T-helper 2 cell treated with Interferon-gamma antibody and Interleukin-4, amounts not matched to agents 5 μg/mL and 100 μg/mL, for 36 hours (primary cell): Measurements from ENCODE around the gene ASB2.

ENCODE experiments used
- DNase-seq: peaks from one replicate; pipeline ENCODE4 v3.0.0; 2021; ENCODE audit warnings: low spot score
- H3K27ac Mint-ChIP-seq: one replicate; pipeline ENCODE4 v1.8.0; 2021; ENCODE audit warnings: mild to moderate bottlenecking, mixed read lengths
- H3K27me3 Mint-ChIP-seq: one replicate; pipeline ENCODE4 v1.8.0; 2021; ENCODE audit warnings: low read depth, mixed read lengths
- H3K36me3 Mint-ChIP-seq: one replicate; pipeline ENCODE4 v1.8.0; 2021; ENCODE audit warnings: low read depth, mixed read lengths
- H3K4me1 Mint-ChIP-seq: one replicate; pipeline ENCODE4 v1.8.0; 2021; ENCODE audit warnings: low read depth, mixed read lengths
- H3K4me3 Mint-ChIP-seq: one replicate; pipeline ENCODE4 v1.8.0; 2022; ENCODE audit warnings: mild to moderate bottlenecking, moderate library complexity, mixed read lengths
- H3K9me3 Mint-ChIP-seq: one replicate; pipeline ENCODE4 v1.8.0; 2021; ENCODE audit warnings: mixed read lengths

ASB2 gene, protein sequence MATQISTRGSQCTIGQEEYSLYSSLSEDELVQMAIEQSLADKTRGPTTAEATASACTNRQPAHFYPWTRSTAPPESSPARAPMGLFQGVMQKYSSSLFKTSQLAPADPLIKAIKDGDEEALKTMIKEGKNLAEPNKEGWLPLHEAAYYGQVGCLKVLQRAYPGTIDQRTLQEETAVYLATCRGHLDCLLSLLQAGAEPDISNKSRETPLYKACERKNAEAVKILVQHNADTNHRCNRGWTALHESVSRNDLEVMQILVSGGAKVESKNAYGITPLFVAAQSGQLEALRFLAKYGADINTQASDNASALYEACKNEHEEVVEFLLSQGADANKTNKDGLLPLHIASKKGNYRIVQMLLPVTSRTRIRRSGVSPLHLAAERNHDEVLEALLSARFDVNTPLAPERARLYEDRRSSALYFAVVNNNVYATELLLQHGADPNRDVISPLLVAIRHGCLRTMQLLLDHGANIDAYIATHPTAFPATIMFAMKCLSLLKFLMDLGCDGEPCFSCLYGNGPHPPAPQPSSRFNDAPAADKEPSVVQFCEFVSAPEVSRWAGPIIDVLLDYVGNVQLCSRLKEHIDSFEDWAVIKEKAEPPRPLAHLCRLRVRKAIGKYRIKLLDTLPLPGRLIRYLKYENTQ

DNA sequence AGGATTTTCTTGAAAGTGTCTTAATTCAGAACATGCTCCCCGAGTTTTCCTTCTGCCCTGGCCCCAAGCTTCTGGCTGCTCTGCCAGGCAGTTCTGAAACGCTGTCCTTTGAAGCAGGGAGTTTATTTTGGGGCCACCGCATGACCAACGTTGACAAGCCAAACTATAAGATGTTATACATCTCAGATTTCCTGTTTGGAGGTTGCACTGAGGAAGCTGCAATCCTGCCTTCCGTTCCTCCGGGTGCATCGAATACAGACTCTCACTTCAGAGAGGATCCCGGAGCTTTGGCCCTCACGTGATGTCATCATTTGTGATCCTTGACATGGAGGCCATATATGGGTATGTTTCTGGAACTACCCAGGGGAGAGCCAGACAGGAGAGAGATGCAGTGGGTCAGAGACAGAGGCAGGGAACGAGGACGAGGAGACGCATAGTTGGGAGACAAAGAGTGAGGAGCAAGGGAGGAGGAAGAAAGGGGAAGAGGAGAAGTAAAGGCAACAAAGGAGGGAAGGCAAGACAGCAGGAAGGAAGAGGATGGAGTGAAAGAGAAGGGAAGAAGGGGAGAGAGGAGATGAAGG lies at the start of gene ASB2:
Gene ASB2, minus strand, starts transcription at position 94 of the 581 bp plus-strand sequence. CDS start 12,031 bp downstream, outside the sequence.
- Mint-ChIP-seq H3K4me3 (peak within 1 kb of the TSS; percentile 89), H3K27ac (peak within 1 kb of the TSS; percentile 100), H3K9me3 (peaks cover 22% of the 10 kb centered on the region), H3K4me1 (peaks cover 77% of the 10 kb centered on the region), H3K36me3 (peaks cover 46% of the 10 kb centered on the region), H3K27me3 (no peaks in the 10 kb centered on the region)
- no peak for DNase-seq

DNA sequence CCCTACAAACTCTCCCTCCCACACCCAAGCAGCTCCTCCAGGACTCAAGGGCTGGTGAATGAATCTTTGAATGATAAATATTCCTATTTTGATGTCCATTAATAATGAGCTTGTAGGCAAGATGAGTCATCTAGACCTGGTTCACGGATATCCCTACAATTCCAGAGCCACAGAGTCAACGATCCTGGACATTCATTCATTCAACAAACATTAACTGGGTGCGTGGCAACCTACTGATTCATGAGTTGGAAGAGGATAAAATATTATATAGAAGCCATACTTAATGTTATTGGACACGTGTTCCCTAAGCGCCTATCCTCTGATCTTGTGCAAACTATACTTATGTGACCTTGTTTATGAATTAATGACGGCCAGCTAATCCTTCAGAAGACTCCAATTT lies 49.4 kb upstream of the ASB2 start:
- H3K27ac Mint-ChIP-seq = peak overlapping the region; percentile 47
- H3K36me3 Mint-ChIP-seq = peaks cover 2% of the 10 kb centered on the region
- peak overlapping the region; percentile 50 for H3K4me3 Mint-ChIP-seq
- peaks cover 45% of the 10 kb centered on the region for H3K4me1 Mint-ChIP-seq
- no peak for DNase-seq
- H3K9me3 Mint-ChIP-seq = no peaks in the 10 kb centered on the region
- H3K27me3 Mint-ChIP-seq = no peaks in the 10 kb centered on the region

DNA sequence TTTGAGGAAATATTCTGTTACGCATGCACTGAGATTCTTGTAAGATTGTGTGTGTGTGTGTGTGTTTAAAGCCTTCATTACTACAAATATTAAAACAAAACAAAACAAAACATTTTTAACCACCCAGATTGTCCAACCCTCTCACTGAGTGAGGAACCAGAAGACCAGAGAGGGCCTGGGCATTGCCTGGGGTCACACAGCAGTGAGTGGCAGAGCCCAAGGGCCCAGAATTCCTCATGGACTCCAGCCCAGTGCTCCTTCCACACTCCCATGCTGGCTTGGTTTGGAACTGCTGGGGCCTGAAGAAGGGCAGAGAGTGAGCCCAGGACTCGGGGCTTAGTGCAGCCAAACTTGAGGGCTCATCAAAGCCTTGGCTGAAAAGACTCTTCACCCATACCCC lies 48.2 kb upstream of the ASB2 start:
- peaks cover 3% of the 10 kb centered on the region for H3K27me3 Mint-ChIP-seq
- no peaks in the 10 kb centered on the region for H3K9me3 Mint-ChIP-seq
- H3K4me3 Mint-ChIP-seq = no peak overlapping the region
- peaks cover 48% of the 10 kb centered on the region for H3K4me1 Mint-ChIP-seq
- H3K36me3 Mint-ChIP-seq = peaks cover 2% of the 10 kb centered on the region
- no peak for DNase-seq
- H3K27ac Mint-ChIP-seq = no peak overlapping the region

DNA sequence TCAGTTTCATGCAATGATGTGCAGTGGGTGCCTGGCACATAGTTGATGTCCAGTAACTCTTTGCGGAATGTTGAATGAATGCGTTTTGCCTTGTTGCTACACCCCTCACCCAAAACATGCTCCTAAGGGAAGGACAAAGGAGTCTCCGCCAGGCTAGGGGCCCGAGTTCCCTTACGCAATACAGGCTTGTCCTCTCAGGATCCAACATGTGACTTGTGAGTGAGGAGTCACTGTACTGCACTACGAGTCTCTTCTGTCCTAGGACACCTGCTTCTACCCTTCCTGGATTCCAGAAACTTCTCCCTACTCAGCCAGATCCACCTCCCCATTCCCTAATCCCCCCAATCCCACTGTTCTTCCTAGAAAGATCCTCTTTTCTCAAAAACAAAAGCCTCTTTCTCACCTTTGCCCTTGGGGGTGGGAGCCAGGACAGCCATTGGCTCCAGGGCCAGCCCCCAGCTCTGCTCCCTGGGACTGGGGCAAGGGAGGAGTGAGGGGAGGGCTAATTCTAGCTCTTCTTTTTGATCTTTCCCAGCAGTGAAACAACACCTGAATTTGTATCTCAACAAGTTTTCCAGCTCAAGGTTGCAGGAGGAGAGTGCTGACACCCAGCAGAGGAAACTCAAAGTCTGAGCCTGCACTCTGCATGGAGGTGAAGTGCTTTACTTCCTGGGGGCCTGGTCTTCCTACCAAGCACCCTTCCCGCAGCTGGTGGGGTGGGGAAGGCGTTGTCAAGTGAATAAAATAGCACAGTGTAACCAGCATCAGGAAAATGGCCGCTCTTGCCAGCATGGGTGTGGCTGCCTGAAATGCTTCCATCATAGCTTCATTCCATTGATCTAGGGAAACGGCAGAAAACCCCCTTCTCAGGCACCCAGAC lies 46.4 kb upstream of the ASB2 start:
- Mint-ChIP-seq H3K36me3 (no peaks in the 10 kb centered on the region), H3K9me3 (no peaks in the 10 kb centered on the region), H3K4me1 (peaks cover 38% of the 10 kb centered on the region), H3K27ac (peak overlapping the region; percentile 79), H3K4me3 (peak overlapping the region; percentile 46), H3K27me3 (peaks cover 7% of the 10 kb centered on the region)
- no peak for DNase-seq

DNA sequence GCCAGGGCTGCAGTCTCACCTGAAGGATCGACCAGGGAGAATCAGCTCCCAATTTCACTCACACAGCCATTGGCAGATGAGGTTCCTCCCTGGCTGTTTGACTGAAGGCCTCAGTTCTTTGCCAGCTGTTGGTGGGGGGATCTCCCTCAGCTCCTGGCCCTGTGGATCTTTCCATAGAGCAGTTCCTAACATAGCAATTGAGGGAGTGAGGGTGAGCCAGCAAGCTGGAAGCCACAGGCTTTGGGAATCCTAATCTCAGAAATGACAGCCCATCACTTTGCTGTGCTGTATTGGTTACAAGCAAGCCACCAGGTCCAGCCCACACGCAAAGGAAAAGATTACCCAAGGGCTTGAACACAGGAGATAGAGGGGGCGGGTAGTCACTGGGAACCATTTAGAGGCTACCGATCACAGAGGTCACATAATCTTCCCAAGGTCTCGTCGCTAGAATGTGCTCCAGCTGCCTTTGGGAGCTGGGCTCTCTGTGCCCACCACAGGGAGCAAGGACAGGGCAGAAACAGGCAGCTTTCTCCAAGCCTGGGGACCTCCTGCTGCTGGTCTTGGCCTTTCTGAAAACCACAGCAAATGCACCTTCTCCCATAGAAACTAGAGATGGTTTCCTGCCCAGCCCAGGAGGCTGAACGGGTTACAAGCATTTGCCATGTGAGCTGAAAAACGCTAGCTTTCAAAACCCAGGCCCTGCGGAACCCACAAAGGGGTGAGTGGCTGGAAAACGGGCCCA lies 45.2 kb upstream of the ASB2 start:
- peaks cover 10% of the 10 kb centered on the region for H3K27me3 Mint-ChIP-seq
- no peaks in the 10 kb centered on the region for H3K9me3 Mint-ChIP-seq
- peak overlapping the region; percentile 46 for H3K4me3 Mint-ChIP-seq
- DNase-seq = peak; percentile 67
- no peaks in the 10 kb centered on the region for H3K36me3 Mint-ChIP-seq
- H3K27ac Mint-ChIP-seq = peak overlapping the region; percentile 79
- peaks cover 37% of the 10 kb centered on the region for H3K4me1 Mint-ChIP-seq

DNA sequence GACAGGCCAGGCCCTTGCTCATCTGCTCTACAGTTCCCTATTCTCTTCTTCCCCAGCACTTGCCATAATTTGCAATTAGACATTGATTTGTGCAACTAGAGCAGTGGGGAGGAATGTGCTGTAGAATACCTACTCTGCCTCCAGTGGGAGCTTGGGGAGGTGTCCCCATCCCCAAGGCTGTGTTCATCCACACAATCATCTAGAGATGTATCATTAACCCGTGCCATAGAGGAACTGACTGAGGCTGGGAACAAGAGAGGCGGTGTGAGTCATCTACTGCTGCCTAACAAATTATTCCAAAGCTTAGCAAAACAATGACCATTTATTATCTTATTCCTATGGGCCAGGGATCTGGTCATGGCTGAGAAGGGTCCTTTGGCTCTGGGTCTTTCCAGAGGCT lies 44.6 kb upstream of the ASB2 start:
- H3K27ac Mint-ChIP-seq = peak overlapping the region; percentile 79
- no peak for DNase-seq
- no peak overlapping the region for H3K4me3 Mint-ChIP-seq
- H3K9me3 Mint-ChIP-seq = no peaks in the 10 kb centered on the region
- H3K36me3 Mint-ChIP-seq = no peaks in the 10 kb centered on the region
- peaks cover 10% of the 10 kb centered on the region for H3K27me3 Mint-ChIP-seq
- H3K4me1 Mint-ChIP-seq = peaks cover 36% of the 10 kb centered on the region

DNA sequence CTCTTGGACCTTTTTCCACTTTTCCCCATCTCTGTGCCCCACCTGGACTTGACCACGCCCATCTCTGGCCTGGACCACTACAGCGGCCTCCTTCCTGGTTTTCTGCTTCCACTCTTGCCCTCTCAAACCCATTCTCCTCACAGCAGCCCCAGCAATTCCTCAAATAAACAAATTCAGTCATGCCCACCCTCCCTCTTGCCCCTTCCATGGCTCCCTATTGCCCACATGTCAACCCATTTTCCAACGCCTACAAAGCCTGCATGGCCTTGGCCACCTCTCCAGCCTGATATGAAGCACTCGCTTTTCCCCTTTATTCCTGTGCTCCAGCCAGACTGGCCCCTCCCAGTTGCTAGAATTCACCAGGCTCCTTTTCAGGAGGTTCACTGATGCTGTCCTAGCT lies 43.9 kb upstream of the ASB2 start:
- Mint-ChIP-seq H3K4me3 (no peak overlapping the region), H3K36me3 (no peaks in the 10 kb centered on the region), H3K9me3 (no peaks in the 10 kb centered on the region), H3K27me3 (peaks cover 13% of the 10 kb centered on the region), H3K27ac (peak overlapping the region; percentile 55), H3K4me1 (peaks cover 34% of the 10 kb centered on the region)
- no peak for DNase-seq

DNA sequence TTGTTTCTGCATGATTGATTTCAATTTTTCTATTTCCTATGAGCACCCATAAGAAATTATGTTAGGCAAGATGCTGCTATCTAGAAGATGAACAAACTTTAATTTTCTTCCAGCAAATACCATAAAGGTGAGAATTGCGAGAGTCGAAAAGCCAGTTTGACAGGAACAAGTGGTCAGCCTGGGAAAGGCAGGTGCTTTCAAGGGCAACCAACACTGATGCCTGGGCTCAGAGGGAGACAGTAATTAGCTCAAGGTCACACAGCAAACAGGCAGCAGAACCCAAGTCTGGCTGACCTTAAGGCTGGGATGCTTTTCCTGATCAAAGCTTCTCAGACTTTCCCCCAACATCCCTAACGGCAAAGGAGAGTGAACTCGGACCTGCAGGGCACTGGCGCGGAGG lies 43.0 kb upstream of the ASB2 start:
- Mint-ChIP-seq H3K4me3 (no peak overlapping the region), H3K36me3 (no peaks in the 10 kb centered on the region), H3K4me1 (peaks cover 34% of the 10 kb centered on the region), H3K9me3 (no peaks in the 10 kb centered on the region), H3K27ac (no peak overlapping the region), H3K27me3 (peaks cover 16% of the 10 kb centered on the region)
- no peak for DNase-seq

DNA sequence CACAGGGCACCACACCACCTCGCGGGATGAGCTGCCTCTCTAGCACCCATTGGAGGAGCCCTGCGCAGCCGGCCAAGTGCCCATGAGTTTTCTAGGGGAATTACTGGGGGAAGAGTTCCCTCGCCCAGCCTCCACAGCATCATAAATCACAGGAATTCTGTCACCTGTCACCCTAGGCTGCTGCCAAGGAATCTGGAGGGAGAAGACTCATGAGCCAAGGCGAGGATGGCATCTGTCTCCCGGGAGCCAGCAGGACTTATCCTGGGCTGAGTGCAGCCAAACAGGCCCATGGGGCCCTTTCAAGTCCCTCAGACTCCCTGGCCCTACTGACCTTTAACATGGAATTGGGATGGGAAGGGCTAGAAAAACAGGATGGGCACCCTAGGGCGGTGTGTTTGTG lies 41.9 kb upstream of the ASB2 start:
- no peak for DNase-seq
- H3K4me1 Mint-ChIP-seq = peaks cover 34% of the 10 kb centered on the region
- no peaks in the 10 kb centered on the region for H3K9me3 Mint-ChIP-seq
- H3K27me3 Mint-ChIP-seq = peaks cover 16% of the 10 kb centered on the region
- H3K36me3 Mint-ChIP-seq = no peaks in the 10 kb centered on the region
- no peak overlapping the region for H3K4me3 Mint-ChIP-seq
- H3K27ac Mint-ChIP-seq = no peak overlapping the region

DNA sequence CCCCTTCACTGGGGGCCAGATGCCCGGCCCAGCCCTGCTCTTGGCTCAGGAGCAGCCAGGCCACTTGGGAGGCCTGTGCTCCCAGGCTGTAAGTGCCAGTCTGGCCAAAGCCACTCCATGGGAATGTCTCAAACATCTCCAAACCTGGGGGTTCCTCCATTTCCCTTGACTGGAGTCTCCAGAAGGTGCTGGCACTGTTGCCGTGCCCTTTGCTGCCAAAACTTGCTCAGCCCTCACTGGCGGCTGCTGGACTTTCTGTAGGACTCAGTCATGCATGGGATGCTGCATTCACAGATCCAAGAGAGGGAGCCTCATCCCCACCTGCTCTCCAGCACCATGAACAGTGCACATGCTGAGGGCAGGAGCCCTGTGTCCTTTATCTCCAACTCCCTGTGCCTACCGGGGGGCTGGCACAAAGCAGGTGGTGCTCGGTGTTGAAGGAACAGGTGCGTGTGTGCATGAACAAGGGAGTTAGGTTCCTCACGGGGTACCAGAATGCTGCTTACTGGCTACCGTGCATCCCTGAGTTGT lies 40.1 kb upstream of the ASB2 start:
- Mint-ChIP-seq H3K27me3 (peaks cover 16% of the 10 kb centered on the region), H3K27ac (no peak overlapping the region), H3K36me3 (no peaks in the 10 kb centered on the region), H3K9me3 (no peaks in the 10 kb centered on the region), H3K4me3 (no peak overlapping the region), H3K4me1 (peaks cover 25% of the 10 kb centered on the region)
- DNase-seq = no peak

DNA sequence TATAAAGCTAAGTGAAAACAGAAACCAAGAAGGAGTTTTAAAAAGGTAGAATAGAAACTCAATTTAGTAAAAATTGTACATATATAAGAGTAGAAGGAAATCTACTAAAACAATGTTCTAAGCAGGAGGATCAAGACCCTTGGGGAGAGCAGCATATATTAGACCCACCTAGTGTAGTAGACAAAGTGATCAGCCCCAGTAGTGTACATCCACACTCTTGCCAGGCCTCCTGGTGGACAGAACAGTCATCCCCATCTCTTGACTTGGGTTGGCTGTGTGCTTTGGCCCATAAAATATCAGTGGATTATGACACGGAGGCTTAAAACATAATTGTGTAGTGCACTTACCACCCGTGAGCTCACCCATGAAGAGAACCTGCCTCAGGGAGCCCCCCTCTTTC lies 38.9 kb upstream of the ASB2 start:
- Mint-ChIP-seq H3K9me3 (no peaks in the 10 kb centered on the region), H3K4me3 (no peak overlapping the region), H3K27me3 (peaks cover 12% of the 10 kb centered on the region), H3K36me3 (no peaks in the 10 kb centered on the region), H3K4me1 (peaks cover 24% of the 10 kb centered on the region), H3K27ac (no peak overlapping the region)
- no peak for DNase-seq

DNA sequence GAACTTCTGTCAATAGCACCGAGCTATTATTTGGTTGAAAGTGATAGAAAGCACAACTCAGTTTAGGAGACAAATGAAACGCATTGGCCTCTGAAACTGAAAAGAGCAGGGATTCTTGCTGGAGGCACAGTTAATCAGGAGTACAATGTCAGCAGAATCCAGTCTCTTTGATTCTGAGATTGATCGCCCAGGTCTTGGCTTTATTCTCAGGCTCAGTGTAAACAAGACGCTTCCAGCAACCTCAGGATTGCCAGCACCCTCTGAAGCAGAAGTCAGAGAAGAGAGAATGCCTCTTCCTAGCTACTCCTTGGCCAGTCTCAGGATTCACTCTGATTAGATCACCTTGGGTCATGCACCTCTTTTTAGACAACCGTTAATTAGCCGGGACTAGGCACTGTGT lies 38.0 kb upstream of the ASB2 start:
- Mint-ChIP-seq H3K27me3 (peaks cover 12% of the 10 kb centered on the region), H3K4me3 (no peak overlapping the region), H3K9me3 (no peaks in the 10 kb centered on the region), H3K27ac (no peak overlapping the region), H3K36me3 (no peaks in the 10 kb centered on the region), H3K4me1 (peaks cover 31% of the 10 kb centered on the region)
- no peak for DNase-seq

DNA sequence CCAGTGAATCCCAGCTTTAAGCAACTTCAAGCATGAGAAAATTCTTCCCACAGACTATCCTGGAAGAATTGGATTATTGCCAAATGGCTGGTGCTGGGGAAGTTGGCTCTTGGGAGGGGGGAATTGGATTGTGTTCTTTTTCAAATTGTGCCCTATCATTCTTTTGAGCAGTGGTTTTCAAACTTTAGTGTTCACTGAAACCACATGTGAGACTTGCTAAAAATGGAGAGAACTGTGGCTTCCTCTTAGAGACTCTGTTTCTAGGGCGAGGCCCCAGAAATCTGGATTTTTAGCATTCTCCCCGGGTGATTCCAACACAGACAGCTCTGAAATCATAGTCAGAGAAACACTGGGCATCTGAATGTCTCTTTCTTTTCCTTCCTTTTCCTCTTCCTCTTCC lies 35.4 kb upstream of the ASB2 start:
- Mint-ChIP-seq H3K27ac (peak overlapping the region; percentile 78), H3K36me3 (no peaks in the 10 kb centered on the region), H3K9me3 (no peaks in the 10 kb centered on the region), H3K27me3 (peaks cover 7% of the 10 kb centered on the region), H3K4me3 (peak overlapping the region; percentile 62), H3K4me1 (peaks cover 38% of the 10 kb centered on the region)
- DNase-seq = no peak
